SK-N-MC (cell line): ENCODE measurements around the gene LOXL1.

ENCODE experiments used
- EZH2 ChIP-seq: fragments of 200-600 bp; sonication (generic); IDR thresholded peaks from one replicate; pipeline ENCODE4 v1.6.1; 2017; ENCODE audit warnings: antibody characterized with exemption
- FOXP2 ChIP-seq: optimal IDR thresholded peaks from 2 replicates; pipeline ENCODE3; 2011; ENCODE audit warnings: mild to moderate bottlenecking, moderate library complexity; ENCODE audit not compliant: insufficient read depth; ENCODE audit errors: extremely low read length, control extremely low read depth
- POLR2AphosphoS5 ChIP-seq: IDR thresholded peaks from 2 replicates; pipeline ENCODE4 v1.6.1; 2012; ENCODE audit warnings: mild to moderate bottlenecking, low read depth, low read length, borderline replicate concordance

GRCh38 chr15:73937726-73938125 lies 11.5 kb downstream of the LOXL1 start:
- no peak for TF ChIP-seq POLR2AphosphoS5
- no peak for TF ChIP-seq EZH2
- TF ChIP-seq FOXP2 = no peak
